ENCODE results near the gene MYO9A. TPM values are rescaled to one million over a fixed set of nuclear protein-coding genes. Genes with fewer than 3 reads are reported as not detected.

The MYO9A gene
- total RNA-seq, 4 donors from 2014 or later: 53.2 to 72.7 (median 57.2) TPM

DNA sequence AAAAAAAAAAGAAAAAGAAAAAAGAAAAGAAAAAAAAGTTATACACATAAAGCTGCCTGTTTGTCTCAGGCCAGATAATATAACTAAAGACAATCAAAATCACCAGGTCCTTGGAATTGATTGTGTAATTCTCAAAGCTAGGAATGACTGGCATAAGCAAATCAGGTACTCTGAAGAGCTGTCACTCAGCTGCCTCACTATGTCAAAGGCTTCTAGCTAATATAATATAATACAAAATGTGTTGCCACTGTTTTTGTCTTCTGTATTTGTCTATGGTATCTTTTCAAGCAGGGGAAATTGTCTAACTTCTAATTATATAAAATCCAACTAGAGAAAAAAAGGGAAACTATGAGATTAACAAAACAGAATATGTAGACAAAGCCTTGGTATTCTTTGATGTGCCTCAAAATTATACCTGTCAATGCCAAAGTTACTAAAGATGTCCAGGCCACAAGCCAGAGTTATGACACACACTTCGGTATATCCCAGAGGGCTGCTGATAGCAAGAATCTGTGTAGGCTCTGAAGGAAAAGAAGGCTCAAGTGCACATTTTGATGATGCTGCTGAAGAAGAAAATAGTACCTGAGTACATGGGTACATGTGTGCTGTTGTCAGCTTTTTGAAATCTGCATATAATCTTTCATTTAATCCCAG, 344.6 kb downstream of the MYO9A start:
- TF ChIP-seq, protein P1, sequence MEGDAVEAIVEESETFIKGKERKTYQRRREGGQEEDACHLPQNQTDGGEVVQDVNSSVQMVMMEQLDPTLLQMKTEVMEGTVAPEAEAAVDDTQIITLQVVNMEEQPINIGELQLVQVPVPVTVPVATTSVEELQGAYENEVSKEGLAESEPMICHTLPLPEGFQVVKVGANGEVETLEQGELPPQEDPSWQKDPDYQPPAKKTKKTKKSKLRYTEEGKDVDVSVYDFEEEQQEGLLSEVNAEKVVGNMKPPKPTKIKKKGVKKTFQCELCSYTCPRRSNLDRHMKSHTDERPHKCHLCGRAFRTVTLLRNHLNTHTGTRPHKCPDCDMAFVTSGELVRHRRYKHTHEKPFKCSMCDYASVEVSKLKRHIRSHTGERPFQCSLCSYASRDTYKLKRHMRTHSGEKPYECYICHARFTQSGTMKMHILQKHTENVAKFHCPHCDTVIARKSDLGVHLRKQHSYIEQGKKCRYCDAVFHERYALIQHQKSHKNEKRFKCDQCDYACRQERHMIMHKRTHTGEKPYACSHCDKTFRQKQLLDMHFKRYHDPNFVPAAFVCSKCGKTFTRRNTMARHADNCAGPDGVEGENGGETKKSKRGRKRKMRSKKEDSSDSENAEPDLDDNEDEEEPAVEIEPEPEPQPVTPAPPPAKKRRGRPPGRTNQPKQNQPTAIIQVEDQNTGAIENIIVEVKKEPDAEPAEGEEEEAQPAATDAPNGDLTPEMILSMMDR (IDR thresholded peaks at IDR 0.05; ENCODE audit: low read depth): no peak

Small RNA genes within 50 kb of the gene (small RNA-seq; reads per million reads assigned to genes)
- not detected for gene RNA5SP399
- not detected for gene RNU2-65P

Other genes with a start within 250 kb of the MYO9A start
- gene SENP8, start 253 bp upstream of the MYO9A start, total RNA-seq: 1 to 10 TPM in 3 of 4 donors, under 1 TPM in 1; 0.75 to 2.3 (median 1.9) TPM
- under 1 TPM in 1 of 4 donors, not detected in 3; 0.65 TPM for gene GRAMD2A, start 79.6 kb upstream of the MYO9A start, total RNA-seq
- gene PKM, start 113.0 kb upstream of the MYO9A start, total RNA-seq: 100 to 1,000 TPM; 119 to 353 (median 168) TPM
- 10 to 100 TPM; 51.3 to 84.0 (median 64.8) TPM for gene PARP6, start 154.4 kb upstream of the MYO9A start, total RNA-seq
- gene CELF6, start 202.0 kb upstream of the MYO9A start, total RNA-seq: 1 to 10 TPM in 3 of 4 donors, under 1 TPM in 1; 0.49 to 3.2 (median 2.2) TPM

All from subcutaneous adipose tissue (tissue), 4 donors.